H1 (cell line): ENCODE measurements around the gene SKP1. TPM values are rescaled to one million over a fixed set of nuclear protein-coding genes. Genes with fewer than 3 reads are reported as not detected.

Source experiments
- CTCF ChIA-PET: fragments of 300-600 bp; sonication (Branson Sonifier 250); formaldehyde crosslinking; loops from one replicate; lab custom pipeline; 2021; ENCODE audit not compliant: partially characterized antibody; lab: Charles Lee
- POLR2A ChIA-PET: fragments of 300-600 bp; sonication (Branson Sonifier 250); formaldehyde crosslinking; loops from one replicate; lab custom pipeline; 2021; ENCODE audit warnings: inconsistent platforms; ENCODE audit not compliant: partially characterized antibody; lab: Charles Lee
- DNase-seq, 2 experiments: peaks; one replicate each; pipeline versions ENCODE4 v3.0.0 to v3.0.0-alpha.2; 2010 to 2022; ENCODE audit warnings: low spot score in 2 of 2, low read depth in 1 of 2, mixed read lengths in 1 of 2
- FAIRE-seq: peaks from 2 replicates; lab custom pipeline; 2011; peaks lifted over from hg19 to GRCh38; lab: Jason Lieb, UNC
- H2AFZ ChIP-seq: 2 replicates; pipeline ENCODE4 v1.8.1; 2012; ENCODE audit warnings: low read length, inconsistent platforms
- H2AK5ac ChIP-seq: 2 replicates; pipeline ENCODE4 v1.6.1; 2013; ENCODE audit warnings: low read depth, low read length
- H2BK120ac ChIP-seq: replicated peaks from 2 replicates; pipeline ENCODE3; 2013; ENCODE audit warnings: low read depth, low read length, inconsistent platforms
- H2BK12ac ChIP-seq: 2 replicates; pipeline ENCODE4 v1.6.1; 2013; ENCODE audit warnings: low read depth, low read length
- H2BK15ac ChIP-seq: 2 replicates; pipeline ENCODE4 v1.6.1; 2013; ENCODE audit warnings: low read length
- H2BK20ac ChIP-seq: 2 replicates; pipeline ENCODE4 v1.6.1; 2013; ENCODE audit warnings: low read length
- H2BK5ac ChIP-seq: 2 replicates; pipeline ENCODE4 v1.6.1; 2013; ENCODE audit warnings: low read depth, low read length
- H3K14ac ChIP-seq: 2 replicates; pipeline ENCODE4 v1.6.1; 2013; ENCODE audit warnings: inconsistent platforms; ENCODE audit not compliant: insufficient read length
- H3K18ac ChIP-seq: 2 replicates; pipeline ENCODE4 v1.6.1; 2013; ENCODE audit warnings: low read length; ENCODE audit errors: extremely low read depth
- H3K23ac ChIP-seq: 2 replicates; pipeline ENCODE4 v1.6.1; 2013; ENCODE audit warnings: inconsistent platforms; ENCODE audit not compliant: insufficient read length
- H3K23me2 ChIP-seq: 2 replicates; pipeline ENCODE4 v1.6.1; 2013; ENCODE audit warnings: low read depth, low read length
- H3K27ac ChIP-seq: 2 replicates; pipeline ENCODE4 v1.6.1; 2011; ENCODE audit warnings: low read depth, low read length, inconsistent platforms
- H3K27me3 ChIP-seq, 4 experiments: replicated peaks in 1 of 4; 1 replicate in 1 of 4; 2 replicates in 3 of 4; pipeline versions ENCODE4 v1.6.1 to v1.8.1; 2011 to 2013; ENCODE audit warnings: low read length in 3 of 4, mild to moderate bottlenecking in 3 of 4, inconsistent platforms in 2 of 4, mixed read lengths in 2 of 4, moderate library complexity in 1 of 4; ENCODE audit not compliant: control insufficient read depth in 3 of 4, insufficient read depth in 3 of 4; ENCODE audit errors: extremely low read depth in 1 of 4
- H3K36me3 ChIP-seq, 4 experiments: 2 replicates each; pipeline versions ENCODE4 v1.6.1 to v1.8.1; 2011 to 2013; ENCODE audit warnings: mild to moderate bottlenecking in 4 of 4, low read length in 3 of 4, moderate library complexity in 2 of 4, control low read depth in 1 of 4, inconsistent platforms in 1 of 4; ENCODE audit not compliant: insufficient read depth in 4 of 4, control insufficient read depth in 2 of 4
- H3K4ac ChIP-seq: replicated peaks from 2 replicates; pipeline ENCODE3; 2013; ENCODE audit warnings: low read length, low read depth, mixed read lengths, inconsistent platforms; ENCODE audit not compliant: insufficient read length
- H3K4me1 ChIP-seq, 4 experiments: replicated peaks in 1 of 4; 1 replicate in 1 of 4; 2 replicates in 3 of 4; pipeline versions ENCODE4 v1.6.1 to v1.8.1; 2011 to 2013; ENCODE audit warnings: low read length in 3 of 4, inconsistent platforms in 2 of 4, mixed read lengths in 1 of 4; ENCODE audit not compliant: insufficient read depth in 4 of 4, control insufficient read depth in 3 of 4
- H3K4me2 ChIP-seq, 2 experiments: 2 replicates each; pipeline versions ENCODE4 v1.6.1 to v1.8.1; 2011 to 2013; ENCODE audit warnings: low read depth in 2 of 2, low read length in 2 of 2, control low read depth in 1 of 2, inconsistent platforms in 1 of 2, mild to moderate bottlenecking in 1 of 2; ENCODE audit not compliant: insufficient read depth in 1 of 2
- H3K4me3 ChIP-seq, 4 experiments: fragments of 200-600, 300-600 bp in 1 of 4; sonication (generic), shearing (Covaris generic), sonication (Bioruptor Twin) in 1 of 4; 2 replicates each; pipeline versions ENCODE4 v1.5.1 to v1.8.1; 2011 to 2016; ENCODE audit warnings: low read length in 4 of 4, low read depth in 3 of 4, control low read depth in 2 of 4, inconsistent platforms in 2 of 4, mild to moderate bottlenecking in 2 of 4, mixed read lengths in 1 of 4, moderate library complexity in 1 of 4; ENCODE audit not compliant: insufficient read depth in 2 of 4; ENCODE audit errors: extremely low read depth in 1 of 4
- H3K56ac ChIP-seq: replicated peaks from 2 replicates; pipeline ENCODE3; 2013; ENCODE audit warnings: low read depth, mild to moderate bottlenecking, mixed read lengths, low read length, inconsistent platforms; ENCODE audit not compliant: insufficient read length
- H3K79me1 ChIP-seq: 2 replicates; pipeline ENCODE4 v1.6.1; 2013; ENCODE audit warnings: low read depth, low read length, control low read depth
- H3K79me2 ChIP-seq, 2 experiments: 2 replicates each; pipeline versions ENCODE4 v1.6.1 to v1.8.1; 2012 to 2013; ENCODE audit warnings: low read length in 2 of 2, mild to moderate bottlenecking in 2 of 2, inconsistent platforms in 1 of 2; ENCODE audit not compliant: insufficient read depth in 2 of 2, control insufficient read depth in 1 of 2
- H3K9ac ChIP-seq, 4 experiments: replicated peaks in 1 of 4; 1 replicate in 1 of 4; 2 replicates in 3 of 4; pipeline versions ENCODE4 v1.6.1 to v1.8.1; 2011 to 2013; ENCODE audit warnings: low read depth in 3 of 4, low read length in 3 of 4, control low read depth in 2 of 4, mild to moderate bottlenecking in 2 of 4, moderate library complexity in 2 of 4, inconsistent platforms in 1 of 4; ENCODE audit errors: extremely low read depth in 1 of 4
- H3K9me3 ChIP-seq, 2 experiments: 2 replicates each; pipeline versions ENCODE4 v1.6.1 to v1.8.1; 2012 to 2013; ENCODE audit warnings: mild to moderate bottlenecking in 2 of 2, moderate library complexity in 2 of 2, control low read depth in 1 of 2, inconsistent platforms in 1 of 2, low read depth in 1 of 2, low read length in 1 of 2, mixed read lengths in 1 of 2; ENCODE audit not compliant: insufficient read depth in 2 of 2
- H4K20me1 ChIP-seq, 2 experiments: replicated peaks in 1 of 2; 2 replicates each; pipeline versions ENCODE3 to v1.8.1; 2011 to 2013; ENCODE audit warnings: inconsistent platforms in 2 of 2, low read length in 2 of 2, mild to moderate bottlenecking in 1 of 2; ENCODE audit not compliant: insufficient read depth in 2 of 2, control insufficient read depth in 1 of 2
- H4K5ac ChIP-seq: 2 replicates; pipeline ENCODE4 v1.6.1; 2013; ENCODE audit warnings: low read length, low read depth, mixed read lengths, inconsistent platforms; ENCODE audit not compliant: insufficient read length
- H4K8ac ChIP-seq: 2 replicates; pipeline ENCODE4 v1.8.0; 2013; ENCODE audit warnings: mild to moderate bottlenecking, moderate library complexity, low read length, inconsistent platforms; ENCODE audit not compliant: insufficient read depth; ENCODE audit errors: extremely low read depth
- H4K91ac ChIP-seq: replicated peaks from 2 replicates; pipeline ENCODE3; 2013; ENCODE audit warnings: low read length, mixed read lengths, inconsistent platforms; ENCODE audit not compliant: insufficient read length
- ASH2L ChIP-seq: fragments of 200-600, 300-600 bp; sonication (generic); IDR thresholded peaks from one replicate; pipeline ENCODE4 v1.7.1; 2017; ENCODE audit warnings: low read length
- BRCA1 ChIP-seq: IDR thresholded peaks from 2 replicates; pipeline ENCODE4 v1.6.1; 2012; ENCODE audit warnings: low read depth, low read length, improper control_type of control experiment
- CEBPB ChIP-seq: IDR thresholded peaks from 2 replicates; pipeline ENCODE4 v1.6.1; 2012; ENCODE audit warnings: low read depth, low read length
- CTCF ChIP-seq, 3 experiments: IDR thresholded peaks; 1 replicate in 2 of 3; 2 replicates in 1 of 3; pipeline versions ENCODE4 v1.5.1 to v1.6.1; 2011; ENCODE audit warnings: low read length in 3 of 3, mild to moderate bottlenecking in 3 of 3, inconsistent platforms in 2 of 3, low read depth in 1 of 3, moderate library complexity in 1 of 3; ENCODE audit not compliant: insufficient read depth in 1 of 3; ENCODE audit errors: control extremely low read depth in 1 of 3
- E2F6 ChIP-seq: IDR thresholded peaks from 2 replicates; pipeline ENCODE4 v1.6.1; 2012; ENCODE audit warnings: inconsistent platforms
- KDM4A ChIP-seq: IDR thresholded peaks from one replicate; pipeline ENCODE4 v1.7.1; 2012; ENCODE audit warnings: low read depth, mild to moderate bottlenecking, moderate library complexity, low read length, inconsistent platforms; ENCODE audit not compliant: severe bottlenecking
- YY1 ChIP-seq: IDR thresholded peaks from 2 replicates; pipeline ENCODE4 v1.6.1; 2011; ENCODE audit warnings: low read depth, mild to moderate bottlenecking, low read length
- WGBS, 2 experiments: shearing (Covaris generic) in 1 of 2; methylation state at CpG; one replicate each; pipeline versions ENCODE4 v1.1.6 to v1.1.7; 2013 to 2015; ENCODE audit warnings: low lambda C conversion rate in 2 of 2, mixed read lengths in 2 of 2, inconsistent platforms in 1 of 2, low coverage in 1 of 2, missing lambda C conversion rate in 1 of 2; ENCODE audit not compliant: insufficient replicate concordance in 2 of 2, insufficient coverage in 1 of 2, insufficient read length in 1 of 2; ENCODE audit errors: extremely low coverage in 1 of 2, missing lambda C conversion rate in 1 of 2; 5-methylcytosine and 5-hydroxymethylcytosine counted together
- polyA plus RNA-seq, 7 experiments: library from polyadenylated mRNA; depleted of rRNA in 3 of 7; stranded (reverse) in 5 of 7; unstranded in 2 of 7; fragments of >200 nt in 5 of 7; fragments of 200-250 nt in 2 of 7; gene quantifications; 1 replicate in 5 of 7; 2 replicates in 1 of 7; 4 replicates in 1 of 7; pipeline versions ENCODE4 v1.2.1 to v1.2.3, GENCODE V29; 2011 to 2013; ENCODE audit warnings: missing spikeins in 2 of 7, mixed read lengths in 2 of 7
- total RNA-seq: library from RNA; stranded (reverse); fragmentation: NEBNext Ultra II Directional; extraction: Animal tissue kit (Norgen Biotek cat#: 25700); gene quantifications from 2 replicates; pipeline ENCODE4 v1.2.1, GENCODE V29; 2021

The SKP1 gene
- total and polyA plus RNA-seq, 2 of the 8 experiments (the other 6 are each of a cell fraction or from before 2014, with no cell fraction given) = 163 to 332 TPM

- Histone ChIP-seq H2AFZ (no peak overlapping the region), H3K4me3 (no peak overlapping the region), H3K4ac (no peak overlapping the region), H2BK12ac (no peak overlapping the region), H4K20me1 (peaks cover 2 to 9% of the 10 kb centered on the region in 2 experiments), H3K23me2 (no peaks in the 10 kb centered on the region), H3K9ac (no peak overlapping the region), H3K27me3 (no peaks in the 10 kb centered on the region), H4K91ac (no peak overlapping the region), H2BK5ac (no peak overlapping the region), H2BK15ac (no peak overlapping the region), H4K8ac (no peak overlapping the region), H3K36me3 (peaks cover 6 to 38% (median 24%) of the 10 kb centered on the region in 4 experiments), H3K18ac (no peak overlapping the region), H3K79me2 (peaks cover 14 to 72% of the 10 kb centered on the region in 2 experiments), H2BK120ac (no peak overlapping the region), H3K23ac (no peak overlapping the region), H3K56ac (no peak overlapping the region), H2AK5ac (no peak overlapping the region), H2BK20ac (no peak overlapping the region), H3K4me2 (no peak overlapping the region), H3K14ac (no peak overlapping the region), H3K27ac (no peak overlapping the region), H4K5ac (no peak overlapping the region), H3K79me1 (no peaks in the 10 kb centered on the region), H3K9me3 (no peaks in the 10 kb centered on the region), H3K4me1 (no peaks in the 10 kb centered on the region; a peak in 2 of 7 replicates)
- TF ChIP-seq CEBPB (no peak), ASH2L (no peak), KDM4A (no peak), E2F6 (no peak), BRCA1 (no peak), YY1 (no peak), CTCF (IDR thresholded peaks at IDR 0.05; ENCODE audit: control extremely low read depth in 1 of 3, insufficient read depth in 1 of 3, low read depth in 1 of 3, low read length in 3 of 3) (peak in 1 of 3 experiments; percentile 5; a peak in 1 of 4 replicates)
- FAIRE-seq (no peak), DNase-seq (no peak)
- ChIA-PET POLR2A (interaction anchor here (0.6 to 2.1 kb wide), 4 partner anchors 36 to 86 kb away, joined by 3 to 5 read pairs (median 4); partner anchors contain the start of gene PPP2CA), CTCF (interaction anchor here (1.0 to 1.6 kb wide), 2 partner anchors 21 to 25 kb away, joined by 3 to 4 read pairs; no protein-coding TSS in a partner anchor)
- 94% methylated on average over 4 of the region's 4 CpGs; no CpG with 5 or more reads in 1 of the 2 experiments for WGBS, 2 experiments
These were observed 4.8 kb downstream of the SKP1 start for GRCh38 chr5:134171972-134172371.
